Measurements from ENCODE around the gene PPA1.
A peak's percentile ranks its signal among the peaks of the same experiment; 100 is the strongest.
"Not testable (repeated sequence)": the region's sequence is repeated elsewhere in the genome, so short reads cannot be mapped to it uniquely, and the experiment has no call there.

The PPA1 gene

GRCh38 chr10:70233109-70233938 lies at the start of gene PPA1:
TSS of gene PPA1 (minus strand) at chr10:70233429. CDS start at chr10:70233327, 102 bp downstream.
- peak; percentile 68 to 99 (median 97) for DNase-seq

GRCh38 chr10:70281609-70282008 lies 48.4 kb upstream of the PPA1 start:
- DNase-seq, result no peak

DNA sequence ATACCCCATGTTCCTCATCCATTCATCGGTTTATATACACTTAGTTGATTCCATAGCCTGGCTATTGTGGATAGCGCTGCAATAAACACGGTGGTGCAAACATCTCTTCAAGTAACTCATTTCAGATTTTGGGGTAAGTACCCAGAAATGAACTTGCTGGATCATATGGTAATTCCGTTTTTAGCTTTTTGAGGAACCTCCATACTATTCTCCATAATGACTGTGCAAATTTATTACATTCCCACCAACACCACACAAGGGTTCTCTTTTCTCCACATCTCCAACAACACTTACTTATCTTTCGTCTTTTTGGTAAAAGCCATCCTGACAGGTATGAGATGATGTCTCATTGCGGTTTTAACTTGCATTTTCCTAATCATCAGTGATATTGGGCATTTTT lies 46.9 kb upstream of the PPA1 start:
- no peak for DNase-seq

DNA sequence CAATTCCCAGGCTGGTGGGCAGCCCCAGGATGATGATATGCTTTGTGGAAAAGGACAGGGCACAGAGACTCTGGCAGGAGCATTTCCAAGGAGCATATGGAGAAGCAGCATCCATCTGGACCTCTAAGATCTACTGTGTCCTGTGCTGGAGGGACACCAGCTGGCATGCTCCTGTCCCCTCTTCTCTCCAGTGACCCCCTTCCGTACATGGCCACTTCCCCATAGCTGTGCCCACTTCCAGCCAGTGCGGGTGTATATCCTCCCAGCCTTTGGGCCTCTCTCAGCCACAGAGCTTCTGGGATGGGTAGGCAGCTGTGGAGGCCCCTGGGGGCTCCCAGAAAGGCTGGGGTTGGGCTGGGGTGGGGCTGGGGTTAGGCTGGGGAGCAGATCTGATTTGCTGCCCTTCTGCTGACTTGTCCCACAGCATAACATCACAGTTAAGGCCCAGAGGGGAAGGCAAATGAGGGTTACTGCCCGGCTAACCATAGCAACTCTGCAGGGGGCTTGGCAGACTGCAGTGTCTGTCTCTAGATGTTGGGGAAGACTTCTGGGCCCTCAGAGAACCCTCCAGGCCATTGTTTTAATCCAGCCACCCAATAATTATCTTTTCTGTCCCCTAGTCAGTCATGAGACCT lies 44.3 kb upstream of the PPA1 start:
- no peak for DNase-seq

GRCh38 chr10:70274643-70275042 lies 41.4 kb upstream of the PPA1 start:
- peak in 33 of 58 donors; percentile 10 to 65 (median 30) for DNase-seq

- no peak for DNase-seq
Measured at GRCh38 chr10:70272925-70273316, 39.7 kb upstream of the PPA1 start.

- peak in 5 of 58 donors; percentile 6 to 55 (median 22) for DNase-seq
Measured at GRCh38 chr10:70271996-70272924, 39.0 kb upstream of the PPA1 start.

DNA sequence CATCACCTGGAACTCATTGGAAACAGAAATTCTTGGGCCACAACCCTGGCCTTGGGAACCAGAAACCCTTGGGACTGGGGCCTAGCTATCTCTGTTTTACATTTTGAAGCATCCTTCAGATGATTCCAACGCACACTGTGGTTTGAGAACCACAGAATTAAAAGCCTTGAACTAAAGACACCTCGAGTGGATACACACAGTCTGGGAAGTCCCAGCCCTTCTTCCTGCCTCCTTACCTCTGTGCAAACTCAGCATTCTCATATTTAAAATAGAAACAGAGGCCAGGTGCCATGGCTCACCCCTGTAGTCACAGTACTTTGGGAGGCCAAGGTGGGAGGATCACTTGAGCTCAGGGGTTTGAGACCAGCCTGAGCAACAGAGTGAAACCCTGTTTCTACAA lies 37.7 kb upstream of the PPA1 start:
- no peak for DNase-seq

- DNase-seq, result no peak
Measured at GRCh38 chr10:70269741-70270140, 36.5 kb upstream of the PPA1 start.

DNA sequence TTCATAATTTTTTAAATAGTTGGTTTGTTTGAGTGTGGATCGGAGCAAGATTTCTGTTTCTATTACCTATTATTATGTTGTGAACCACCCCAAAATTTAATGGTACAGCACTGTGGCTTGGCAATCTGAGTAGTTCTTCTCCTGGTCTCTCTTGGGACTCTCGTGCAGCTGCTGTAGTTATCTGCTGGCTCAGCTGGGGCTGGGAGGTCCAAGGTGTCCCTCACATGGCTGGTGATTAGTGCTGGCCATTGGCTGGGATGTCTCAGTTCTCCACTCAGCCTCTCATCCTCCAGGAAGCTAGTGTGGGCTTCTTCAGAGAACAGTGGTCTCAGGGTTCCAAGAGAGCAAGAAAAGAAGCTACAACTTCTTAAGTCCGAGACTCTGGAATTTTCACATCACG lies 35.1 kb upstream of the PPA1 start:
- DNase-seq, result no peak

GRCh38 chr10:70267161-70267933 lies 34.1 kb upstream of the PPA1 start:
- DNase-seq, result no peak

- no peak for DNase-seq
Measured at GRCh38 chr10:70266701-70267100, 33.5 kb upstream of the PPA1 start.

GRCh38 chr10:70266056-70266455 lies 32.8 kb upstream of the PPA1 start:
- no peak for DNase-seq

DNA sequence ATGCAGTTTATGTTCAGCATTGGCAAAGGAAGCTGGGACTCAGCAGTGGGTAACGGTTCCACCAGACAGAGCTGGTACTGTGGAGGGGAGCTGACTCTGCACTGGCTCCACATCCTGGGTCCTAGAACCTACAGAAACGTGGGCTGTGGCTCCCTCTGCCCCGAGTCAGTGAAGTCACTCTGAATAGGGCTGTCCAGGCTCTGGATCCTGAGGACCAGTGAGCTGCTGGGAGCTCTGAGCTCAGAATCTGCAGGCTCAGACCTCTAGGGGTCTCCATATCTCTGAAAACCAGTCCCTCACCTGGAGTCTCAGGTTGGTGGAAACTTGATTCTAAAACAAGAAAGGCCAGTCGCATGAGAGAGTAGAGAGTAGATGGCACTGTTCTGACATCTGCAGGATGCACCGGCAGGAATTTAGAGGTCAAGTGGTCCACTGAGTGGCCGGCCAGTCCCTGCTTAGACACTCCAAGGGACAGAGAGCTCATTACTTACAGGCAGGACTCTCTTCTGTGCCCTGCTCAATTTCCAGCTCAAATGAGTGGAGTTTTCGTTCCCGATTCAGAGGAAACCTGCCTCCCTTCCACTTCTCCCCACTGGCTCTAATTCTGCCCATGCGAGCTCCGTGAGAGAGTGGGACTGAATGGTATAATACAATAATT lies 31.9 kb upstream of the PPA1 start:
- peak in 3 of 58 donors; percentile 9 to 26 (median 17) for DNase-seq

- DNase-seq, result no peak
Measured at GRCh38 chr10:70260734-70261133, 27.5 kb upstream of the PPA1 start.

DNA sequence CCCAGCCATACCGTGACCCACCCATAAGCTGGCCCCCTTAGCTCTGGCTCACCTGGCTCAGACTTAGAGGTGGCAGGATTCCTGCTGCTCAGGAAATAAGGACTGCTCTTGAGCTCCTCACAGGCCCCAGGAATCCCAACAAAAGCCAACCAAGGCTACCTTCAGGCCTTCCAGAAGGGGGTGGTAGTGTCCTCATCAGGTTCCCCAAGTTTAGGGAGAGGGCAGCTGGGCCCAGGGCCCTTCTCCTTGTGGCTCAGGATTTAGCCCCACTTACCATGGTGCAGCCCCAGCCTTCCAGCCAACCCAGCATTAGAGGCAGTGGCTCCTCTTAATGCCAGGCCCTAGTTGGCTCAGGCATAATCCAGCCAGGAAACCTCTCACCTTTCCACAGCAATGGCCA lies 27.0 kb upstream of the PPA1 start:
- no peak for DNase-seq

- no peak for DNase-seq
Measured at GRCh38 chr10:70258216-70258615, 25.0 kb upstream of the PPA1 start.

GRCh38 chr10:70257816-70258215 lies 24.6 kb upstream of the PPA1 start:
- DNase-seq, result not testable (repeated sequence)

GRCh38 chr10:70256463-70256862 lies 23.2 kb upstream of the PPA1 start:
- DNase-seq, result no peak

Measured in anterior cingulate cortex (tissue), 58 donors.